ENCODE measurements around the gene PIGU. TPM values are rescaled to one million over a fixed set of nuclear protein-coding genes. Genes with fewer than 3 reads are reported as not detected.
A peak's percentile ranks its signal among the peaks of the same experiment; 100 is the strongest.

The PIGU gene
- total RNA-seq, 1 donor from 2014 or later = 54.9 TPM

DNA sequence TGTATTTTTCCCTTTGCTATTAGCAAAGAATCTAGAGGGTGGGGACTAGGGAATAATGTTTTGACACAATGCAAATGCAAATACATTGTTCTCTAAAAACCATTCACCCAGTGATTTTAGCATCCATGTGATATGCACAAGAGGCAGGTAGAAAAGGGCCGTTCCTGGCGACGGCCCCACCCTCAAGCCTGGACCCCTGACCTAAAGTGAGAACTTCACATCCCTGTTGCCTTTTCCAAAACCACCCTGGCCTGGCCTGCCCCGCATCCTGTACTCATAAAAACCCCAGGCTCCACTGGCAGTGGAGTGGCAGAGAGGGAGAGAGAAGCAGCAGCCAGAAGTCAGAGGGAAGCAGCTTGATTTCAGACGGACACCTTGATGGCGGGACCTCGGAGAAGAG lies 69.8 kb downstream of the PIGU start:
- no peaks in the 10 kb centered on the region for H3K4me1 Mint-ChIP-seq
- no peaks in the 10 kb centered on the region for H3K27me3 Mint-ChIP-seq (ENCODE audit: low read depth)
- H3K27ac Mint-ChIP-seq (ENCODE audit: unreplicated experiment) = peak overlapping the region; percentile 67
- no peak overlapping the region for H3K4me3 Mint-ChIP-seq
- no peaks in the 10 kb centered on the region for H3K9me3 Mint-ChIP-seq
- TF ChIP-seq, protein P1, sequence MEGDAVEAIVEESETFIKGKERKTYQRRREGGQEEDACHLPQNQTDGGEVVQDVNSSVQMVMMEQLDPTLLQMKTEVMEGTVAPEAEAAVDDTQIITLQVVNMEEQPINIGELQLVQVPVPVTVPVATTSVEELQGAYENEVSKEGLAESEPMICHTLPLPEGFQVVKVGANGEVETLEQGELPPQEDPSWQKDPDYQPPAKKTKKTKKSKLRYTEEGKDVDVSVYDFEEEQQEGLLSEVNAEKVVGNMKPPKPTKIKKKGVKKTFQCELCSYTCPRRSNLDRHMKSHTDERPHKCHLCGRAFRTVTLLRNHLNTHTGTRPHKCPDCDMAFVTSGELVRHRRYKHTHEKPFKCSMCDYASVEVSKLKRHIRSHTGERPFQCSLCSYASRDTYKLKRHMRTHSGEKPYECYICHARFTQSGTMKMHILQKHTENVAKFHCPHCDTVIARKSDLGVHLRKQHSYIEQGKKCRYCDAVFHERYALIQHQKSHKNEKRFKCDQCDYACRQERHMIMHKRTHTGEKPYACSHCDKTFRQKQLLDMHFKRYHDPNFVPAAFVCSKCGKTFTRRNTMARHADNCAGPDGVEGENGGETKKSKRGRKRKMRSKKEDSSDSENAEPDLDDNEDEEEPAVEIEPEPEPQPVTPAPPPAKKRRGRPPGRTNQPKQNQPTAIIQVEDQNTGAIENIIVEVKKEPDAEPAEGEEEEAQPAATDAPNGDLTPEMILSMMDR (conservative IDR thresholded peaks at IDR 0.05) = no peak
- peaks cover 9% of the 10 kb centered on the region for H3K36me3 Mint-ChIP-seq (ENCODE audit: low read depth)
- DNase-seq (ENCODE audit: low read depth, low spot score) = no peak

DNA sequence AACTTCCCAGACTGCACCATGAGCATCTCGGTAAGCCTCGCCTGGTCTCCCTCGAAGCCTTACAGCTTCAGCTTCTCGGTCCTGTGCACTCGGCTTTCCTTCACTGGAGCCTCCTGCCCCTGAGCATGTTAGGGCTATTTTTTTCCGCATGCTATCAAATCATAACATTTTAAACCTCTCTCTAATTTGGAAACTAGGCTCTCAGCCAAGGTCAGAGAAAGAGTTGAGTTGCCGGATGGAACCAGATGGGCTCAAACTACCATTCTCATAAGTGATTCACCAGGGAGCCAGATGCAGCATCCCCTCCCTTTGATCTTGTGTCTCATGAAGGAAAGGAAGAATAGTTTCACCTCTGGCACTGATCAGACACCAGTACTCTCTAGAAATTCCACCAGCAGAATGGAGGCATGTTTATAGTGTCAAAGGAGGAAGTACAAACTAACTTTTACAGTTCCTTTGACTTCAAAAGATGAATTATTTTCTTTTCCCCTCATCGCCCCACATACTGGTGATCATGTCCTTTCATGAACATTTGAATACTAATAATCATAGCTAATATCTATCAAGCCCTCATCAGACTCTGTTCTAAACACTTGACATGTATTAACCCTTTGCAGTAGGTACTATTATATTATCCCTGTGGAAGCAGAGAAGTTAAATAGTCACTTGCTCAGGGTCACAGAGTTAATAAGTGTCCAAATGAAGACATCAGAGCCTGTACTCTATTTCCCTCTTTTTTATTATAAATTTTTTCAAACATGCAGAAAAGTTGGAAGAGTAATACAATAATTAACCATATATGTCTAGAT lies 71.7 kb downstream of the PIGU start:
- H3K36me3 Mint-ChIP-seq (ENCODE audit: low read depth) = peaks cover 3% of the 10 kb centered on the region
- no peak overlapping the region for H3K4me3 Mint-ChIP-seq
- DNase-seq (ENCODE audit: low read depth, low spot score) = no peak
- H3K9me3 Mint-ChIP-seq = no peaks in the 10 kb centered on the region
- TF ChIP-seq, protein P1 (conservative IDR thresholded peaks at IDR 0.05) = no peak
- no peaks in the 10 kb centered on the region for H3K4me1 Mint-ChIP-seq
- no peaks in the 10 kb centered on the region for H3K27me3 Mint-ChIP-seq (ENCODE audit: low read depth)
- H3K27ac Mint-ChIP-seq (ENCODE audit: unreplicated experiment) = no peak overlapping the region

DNA sequence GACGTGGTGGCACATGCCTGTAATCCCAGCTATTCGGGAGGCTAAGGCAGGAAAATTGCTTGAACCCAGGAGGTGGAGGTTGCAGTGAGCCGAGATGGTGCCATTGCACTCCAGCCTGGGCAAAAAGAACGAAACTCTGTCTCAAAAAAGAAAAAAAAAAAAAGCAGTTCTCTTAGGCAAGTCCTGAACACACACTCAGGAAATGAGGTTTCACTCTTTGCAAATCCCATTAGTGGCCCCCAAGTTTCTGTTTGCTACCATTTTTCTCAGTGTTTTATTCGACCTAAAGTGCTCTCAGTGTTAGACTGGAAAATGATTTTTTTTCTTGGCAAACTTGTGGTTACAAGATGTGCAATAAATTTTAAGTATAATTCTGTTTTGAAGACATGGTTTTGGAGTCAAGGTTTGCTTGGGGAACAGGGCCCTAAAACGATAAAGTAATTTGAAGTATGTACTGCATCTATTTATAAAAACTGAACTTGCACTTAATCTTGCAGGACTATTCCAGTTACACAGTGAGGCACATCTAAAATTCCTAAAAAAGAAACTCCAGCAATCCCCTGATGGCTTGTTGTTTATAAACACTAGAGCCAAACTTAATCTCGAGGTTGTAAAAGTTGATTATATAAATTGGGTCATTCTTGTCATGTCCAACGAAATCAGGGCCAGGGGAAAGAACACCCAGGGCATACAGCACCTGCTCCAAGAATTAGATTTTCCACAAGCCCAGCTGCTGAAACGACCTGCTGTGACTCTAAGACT lies 75.8 kb downstream of the PIGU start:
- no peaks in the 10 kb centered on the region for H3K4me1 Mint-ChIP-seq
- no peak for DNase-seq (ENCODE audit: low read depth, low spot score)
- no peaks in the 10 kb centered on the region for H3K36me3 Mint-ChIP-seq (ENCODE audit: low read depth)
- no peak overlapping the region for H3K4me3 Mint-ChIP-seq
- H3K27me3 Mint-ChIP-seq (ENCODE audit: low read depth) = no peaks in the 10 kb centered on the region
- no peak overlapping the region for H3K27ac Mint-ChIP-seq (ENCODE audit: unreplicated experiment)
- H3K9me3 Mint-ChIP-seq = no peaks in the 10 kb centered on the region
- TF ChIP-seq, protein P1 (conservative IDR thresholded peaks at IDR 0.05) = no peak

DNA sequence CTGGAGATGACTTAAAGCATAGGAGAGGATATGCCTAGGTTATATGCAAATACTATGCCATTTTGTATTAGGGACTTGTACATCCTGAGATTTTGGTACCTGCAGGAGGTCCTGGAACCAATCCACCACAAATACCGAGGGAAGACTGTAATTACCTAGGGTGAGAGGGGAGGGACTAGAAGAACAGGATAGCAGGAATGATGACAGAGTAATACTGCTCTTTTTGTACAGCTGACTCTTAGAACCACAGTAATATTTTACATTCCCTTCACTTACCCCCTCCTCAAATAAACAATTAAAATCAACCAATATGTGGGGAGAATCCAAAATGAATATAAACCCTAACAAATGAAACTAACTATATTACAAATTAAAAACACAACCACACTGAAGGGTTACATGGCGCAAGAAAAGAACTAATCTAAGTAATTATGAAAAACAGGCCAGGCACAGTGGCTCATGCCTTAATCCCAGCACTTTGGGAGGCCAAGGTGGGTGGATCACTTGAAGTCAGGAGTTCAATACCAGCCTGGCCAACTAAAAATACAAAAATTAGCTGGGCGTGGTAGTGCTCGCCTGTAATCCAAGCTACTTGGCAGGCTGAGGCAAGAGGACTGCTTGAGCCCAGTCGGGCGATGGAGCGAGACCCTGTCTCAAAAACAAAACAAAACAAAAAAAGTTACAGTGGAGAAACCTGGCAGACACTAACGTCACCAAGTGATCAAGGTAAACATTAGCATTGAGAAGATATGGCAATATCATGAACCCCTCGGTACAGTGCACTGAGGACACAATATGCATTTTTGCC lies 81.3 kb downstream of the PIGU start:
- H3K27me3 Mint-ChIP-seq (ENCODE audit: low read depth) = no peaks in the 10 kb centered on the region
- TF ChIP-seq, protein P1 (conservative IDR thresholded peaks at IDR 0.05) = no peak
- H3K36me3 Mint-ChIP-seq (ENCODE audit: low read depth) = peaks cover 2% of the 10 kb centered on the region
- H3K9me3 Mint-ChIP-seq = no peaks in the 10 kb centered on the region
- H3K27ac Mint-ChIP-seq (ENCODE audit: unreplicated experiment) = no peak overlapping the region
- no peak overlapping the region for H3K4me3 Mint-ChIP-seq
- DNase-seq (ENCODE audit: low read depth, low spot score) = no peak
- H3K4me1 Mint-ChIP-seq = no peaks in the 10 kb centered on the region

DNA sequence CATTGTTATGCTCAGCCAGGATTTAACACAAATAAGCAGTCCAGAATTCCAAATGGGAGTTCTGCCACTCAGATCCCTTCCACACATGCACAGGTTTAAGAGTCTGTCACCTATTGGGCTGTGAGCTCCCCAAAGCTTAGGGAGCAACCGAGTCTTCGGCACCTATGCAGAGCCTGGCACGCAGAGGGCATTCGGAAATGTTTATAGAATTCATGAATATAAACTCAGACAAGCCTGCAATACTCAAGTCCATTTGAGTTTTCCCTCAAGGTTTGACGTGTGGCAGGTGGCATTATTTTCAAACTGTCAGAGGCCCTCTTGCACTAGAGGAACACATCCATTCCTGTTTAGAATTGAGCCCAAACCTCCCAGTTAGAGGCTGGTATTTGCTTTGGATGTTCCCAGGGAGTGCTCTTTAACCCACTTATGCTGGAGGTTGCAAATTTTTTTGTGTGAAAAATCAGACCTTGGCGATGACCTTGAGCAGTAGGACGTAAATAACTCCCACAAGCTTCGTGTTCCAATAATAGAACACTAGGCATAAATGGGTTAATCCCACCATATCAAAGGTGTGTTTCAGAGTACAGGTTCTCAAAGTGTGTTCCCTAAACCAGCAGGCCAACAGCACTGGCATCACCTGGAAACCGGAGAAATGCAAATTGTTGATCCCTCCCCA lies 90.3 kb downstream of the PIGU start:
- no peaks in the 10 kb centered on the region for H3K27me3 Mint-ChIP-seq (ENCODE audit: low read depth)
- H3K4me3 Mint-ChIP-seq = no peak overlapping the region
- H3K9me3 Mint-ChIP-seq = no peaks in the 10 kb centered on the region
- TF ChIP-seq, protein P1 (conservative IDR thresholded peaks at IDR 0.05) = no peak
- no peak for DNase-seq (ENCODE audit: low read depth, low spot score)
- H3K36me3 Mint-ChIP-seq (ENCODE audit: low read depth) = peaks cover 3% of the 10 kb centered on the region
- H3K27ac Mint-ChIP-seq (ENCODE audit: unreplicated experiment) = no peak overlapping the region
- H3K4me1 Mint-ChIP-seq = peaks cover 8% of the 10 kb centered on the region

Measured in neural crest cell (in vitro differentiated cells).